HG03039 (cell line): Measurements from ENCODE around the gene PTPRD.

Experiments
- ATAC-seq: cut with Tn5 transposase; IDR thresholded peaks from one replicate; pipeline ENCODE4 v1.9.1; 2021; ENCODE audit warnings: mild to moderate bottlenecking, moderate library complexity; ENCODE audit not compliant: unreplicated experiment

PTPRD gene

DNA sequence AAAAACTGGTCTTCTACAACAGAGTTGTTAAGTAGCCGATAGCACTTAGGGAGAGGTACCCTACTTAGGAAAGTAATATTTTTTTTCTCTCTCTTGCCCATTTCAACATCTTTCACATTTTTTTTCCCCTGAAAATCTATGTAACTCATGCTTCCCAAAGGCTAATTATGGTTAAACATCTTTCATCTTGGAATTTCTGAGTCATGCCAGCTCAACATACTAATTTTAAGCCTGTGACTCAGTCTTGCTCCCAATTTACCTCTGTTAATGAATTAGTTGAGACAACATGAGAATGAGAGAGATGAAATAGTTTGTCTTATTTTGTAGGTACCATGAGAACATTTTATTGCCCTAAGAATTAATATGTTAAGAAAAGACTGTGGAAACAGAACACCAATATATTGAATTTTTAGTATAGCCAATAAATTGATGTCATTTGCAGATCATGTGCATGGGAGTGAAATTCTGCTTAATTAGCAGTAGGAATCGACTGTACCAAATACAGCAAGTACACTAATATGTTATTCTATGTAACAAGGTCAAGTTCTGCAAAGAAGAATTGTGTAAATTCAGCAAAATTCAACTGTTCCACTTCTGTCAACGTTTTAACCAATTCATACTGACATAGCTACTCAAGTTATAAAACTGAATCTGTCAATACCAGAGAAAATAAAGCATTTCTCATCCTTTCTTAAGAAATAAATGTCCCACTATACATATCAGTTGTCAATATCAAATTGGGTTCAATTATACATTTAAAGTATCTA is 550.0 kb downstream of the PTPRD start:
- ATAC-seq: no peak

DNA sequence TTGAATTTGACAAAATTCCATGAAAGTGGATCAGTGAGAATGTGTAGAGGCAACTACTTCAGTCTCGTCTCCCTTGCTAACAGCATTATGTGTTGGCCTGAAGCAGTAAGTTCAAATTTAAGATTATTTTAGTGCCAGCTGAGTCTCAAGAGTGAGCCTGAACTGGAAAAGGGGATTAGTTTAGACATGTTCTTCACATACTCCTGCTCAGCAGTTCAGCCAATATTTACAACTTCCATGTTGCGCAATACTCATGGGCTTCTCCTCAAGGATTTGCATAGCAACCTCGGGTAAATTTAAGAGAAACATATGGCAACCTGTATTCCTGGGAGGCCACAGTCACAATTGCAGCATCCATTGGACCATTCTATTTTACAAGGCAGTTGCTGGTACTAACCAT is 553.8 kb downstream of the PTPRD start:
- ATAC-seq: no peak

DNA sequence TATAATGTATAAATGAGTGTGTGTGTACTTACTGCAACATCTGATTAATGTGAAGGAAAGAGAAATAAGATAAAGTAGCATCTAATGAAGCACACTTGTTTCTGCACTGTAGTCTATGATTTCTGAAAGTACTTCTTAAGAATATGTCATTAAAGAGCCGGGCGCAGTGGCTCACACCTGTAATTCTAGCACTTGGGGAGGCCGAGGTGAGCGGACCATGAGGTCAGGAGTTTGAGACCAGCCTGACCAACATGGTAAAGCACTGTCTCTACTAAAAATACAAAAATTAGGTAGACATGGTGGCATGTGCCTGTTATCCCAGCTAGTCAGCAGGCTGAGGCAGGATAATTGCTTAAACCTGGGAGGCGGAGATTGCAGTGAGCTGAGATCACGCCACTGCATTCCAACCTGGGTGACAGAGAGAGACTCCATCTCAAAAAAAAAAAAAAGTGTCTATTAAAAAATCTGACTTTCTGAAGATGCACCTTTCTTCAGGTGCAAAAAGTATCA is 556.9 kb downstream of the PTPRD start:
- ATAC-seq: no peak

DNA sequence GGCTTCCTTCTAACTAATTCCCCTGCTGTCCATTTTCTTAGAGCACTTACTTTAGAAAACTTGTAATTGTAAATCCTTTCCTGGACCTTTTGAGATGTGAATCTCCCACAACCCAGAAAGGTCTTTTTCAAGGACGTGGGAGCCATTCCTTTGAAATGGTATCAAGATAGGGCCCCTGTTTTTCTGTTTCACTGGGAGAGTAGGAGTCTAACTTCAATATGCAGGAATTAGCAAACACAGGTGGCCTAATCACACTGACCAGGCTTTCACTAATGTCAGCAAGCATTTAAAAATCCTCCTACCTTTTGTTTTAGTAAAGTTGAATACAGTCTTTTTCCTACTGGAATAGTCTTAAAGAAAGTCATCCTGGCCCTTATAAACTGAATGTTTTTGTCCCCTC is 558.3 kb downstream of the PTPRD start:
- no peak for ATAC-seq

DNA sequence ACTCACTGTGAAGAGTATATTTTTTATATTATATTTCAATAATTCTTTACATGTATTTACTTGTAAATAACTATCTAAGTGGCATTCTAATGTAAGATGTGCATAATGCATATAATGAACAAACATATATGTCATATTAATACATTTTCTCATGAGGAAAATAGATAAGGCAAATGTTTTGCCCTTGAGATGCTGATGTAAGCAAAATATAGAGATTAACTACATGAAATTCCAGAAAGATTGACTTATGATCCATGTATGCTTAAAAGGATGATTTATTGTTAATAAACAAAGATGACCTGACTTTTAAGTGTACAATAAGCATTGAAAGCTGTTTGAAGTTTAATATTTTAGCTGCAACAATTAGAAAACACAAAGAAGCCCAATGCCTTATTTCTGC is 559.9 kb downstream of the PTPRD start:
- no peak for ATAC-seq

DNA sequence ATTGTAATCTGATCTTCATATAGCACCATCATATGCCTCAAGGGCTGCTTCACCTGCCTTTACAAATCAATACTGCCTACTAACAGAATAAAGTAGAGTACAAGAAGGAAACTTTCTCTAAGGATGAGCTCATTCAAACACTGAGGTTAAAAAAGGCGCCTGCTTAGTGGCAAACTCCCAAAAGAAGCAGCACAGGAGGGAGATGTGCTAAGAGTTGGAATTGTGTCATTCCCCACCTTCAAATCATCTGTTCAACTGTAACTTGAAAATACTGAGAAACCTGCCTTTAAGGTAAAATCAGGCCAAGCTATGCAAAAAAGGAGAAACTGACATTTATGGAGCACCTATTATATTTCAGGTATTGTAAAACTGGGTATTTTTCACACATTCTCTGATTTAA is 560.6 kb downstream of the PTPRD start:
- no peak for ATAC-seq

DNA sequence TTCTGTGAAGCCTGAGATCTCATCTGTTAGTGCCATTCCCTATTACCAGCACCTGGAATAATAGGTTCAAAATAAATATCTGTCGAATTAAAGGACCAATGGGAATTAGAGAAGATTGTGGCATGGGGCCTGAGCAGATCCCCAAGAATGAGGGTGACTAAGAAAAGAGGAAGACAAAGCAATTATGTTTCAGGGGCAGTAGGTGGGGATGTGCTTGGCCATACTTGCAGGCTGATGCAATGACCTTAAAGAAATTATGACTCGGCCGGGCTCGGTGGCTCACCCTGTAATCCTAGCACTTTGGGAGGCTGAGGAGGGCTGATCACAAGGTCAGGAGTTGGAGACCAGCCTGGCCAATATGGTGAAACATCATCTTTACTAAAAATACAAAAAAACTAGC is 562.8 kb downstream of the PTPRD start:
- ATAC-seq: no peak

DNA sequence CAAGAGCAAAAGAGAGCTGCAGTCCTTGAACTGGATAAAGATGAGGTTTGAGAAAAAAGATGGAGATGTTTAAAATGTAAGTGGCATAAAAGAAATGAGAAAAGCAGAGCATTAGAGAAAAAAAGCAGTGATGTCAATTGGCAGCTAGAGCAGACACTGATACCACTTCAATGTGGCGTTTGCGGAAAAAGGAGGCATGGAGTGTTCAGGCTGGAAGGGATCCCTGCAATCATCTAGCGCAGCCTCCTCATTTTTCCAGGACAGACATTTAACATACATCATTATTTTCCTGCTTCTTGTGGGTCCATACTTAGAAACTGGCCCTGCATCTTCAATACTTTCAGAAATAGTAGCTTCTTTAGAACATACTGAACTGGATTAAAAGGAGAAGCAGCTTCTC is 563.8 kb downstream of the PTPRD start:
- ATAC-seq: no peak

DNA sequence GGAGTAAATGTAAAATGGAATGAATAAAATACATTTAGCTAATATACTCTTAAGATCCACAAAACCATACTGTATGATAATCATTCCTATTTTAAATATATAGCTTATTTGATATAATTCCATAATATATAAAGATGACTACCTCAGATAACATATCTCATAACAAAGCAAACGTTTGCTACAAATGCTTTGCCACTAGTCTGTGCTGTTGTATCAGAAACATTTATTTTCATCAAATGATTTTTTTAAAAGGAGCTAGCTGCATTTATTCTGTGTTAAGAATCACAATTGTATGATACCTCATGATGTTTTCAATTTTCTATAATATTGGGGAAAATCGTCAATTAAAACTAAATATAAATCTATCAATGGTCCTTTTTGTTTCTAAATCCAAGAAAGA is 567.2 kb downstream of the PTPRD start:
- no peak for ATAC-seq

DNA sequence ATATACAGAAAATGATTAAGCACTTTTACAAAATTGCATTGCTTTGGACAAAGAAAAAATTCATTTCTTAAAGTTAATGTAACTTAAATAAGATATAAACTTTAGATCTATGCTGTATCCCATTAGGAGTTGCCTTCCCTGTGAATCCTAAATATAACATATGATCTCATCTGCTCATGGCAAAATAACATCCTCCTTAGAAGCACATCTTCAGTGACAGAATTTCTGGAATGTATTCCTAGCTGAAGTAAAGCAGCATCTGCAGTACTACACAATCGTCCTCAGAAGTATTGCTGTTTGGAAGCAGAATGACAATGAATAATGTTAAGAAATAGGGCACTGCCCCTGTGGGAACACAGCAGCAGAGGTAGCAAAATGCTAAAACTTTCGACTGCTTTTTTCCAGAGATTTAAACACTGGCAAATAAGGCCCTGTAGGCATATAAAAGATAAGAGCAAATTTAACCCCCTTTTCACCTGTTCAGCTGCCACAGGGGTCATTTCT is 571.0 kb downstream of the PTPRD start:
- ATAC-seq: no peak

DNA sequence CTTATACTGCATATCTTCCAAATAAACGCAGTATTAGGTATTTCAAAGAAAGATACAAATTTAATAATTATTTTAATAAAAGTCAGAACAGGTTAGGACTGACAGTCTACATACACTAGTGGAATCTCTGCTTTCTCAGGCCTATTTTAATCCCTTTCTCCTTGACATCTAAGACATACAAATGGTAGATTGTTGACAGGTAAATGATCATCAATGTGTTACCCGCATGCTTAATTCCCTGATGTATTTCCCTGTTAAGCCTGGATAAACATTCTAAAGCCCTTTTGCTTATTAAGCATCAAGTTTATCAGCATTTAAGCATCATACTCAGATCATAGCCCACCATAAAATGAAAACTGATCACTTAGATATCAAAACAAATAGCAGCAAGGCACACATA is 576.7 kb downstream of the PTPRD start:
- no peak for ATAC-seq

DNA sequence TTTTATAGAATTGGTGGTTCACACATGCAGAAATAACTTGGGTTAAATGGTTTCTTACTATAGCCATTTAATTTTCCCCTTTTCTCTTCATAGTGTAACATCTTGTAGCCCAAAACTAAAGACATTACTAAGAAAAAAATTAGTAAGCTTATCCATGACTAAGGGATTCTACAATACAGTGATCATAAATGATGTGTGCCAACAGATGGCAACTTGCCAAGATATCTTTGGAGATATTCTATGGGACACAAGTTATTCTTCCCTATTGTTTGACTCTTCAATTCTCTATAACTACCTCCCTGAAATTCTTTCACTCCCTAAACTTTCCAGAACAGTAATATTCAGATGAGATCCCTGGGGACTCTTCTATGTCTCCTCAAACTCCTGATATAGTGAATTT is 580.6 kb downstream of the PTPRD start:
- ATAC-seq: no peak

DNA sequence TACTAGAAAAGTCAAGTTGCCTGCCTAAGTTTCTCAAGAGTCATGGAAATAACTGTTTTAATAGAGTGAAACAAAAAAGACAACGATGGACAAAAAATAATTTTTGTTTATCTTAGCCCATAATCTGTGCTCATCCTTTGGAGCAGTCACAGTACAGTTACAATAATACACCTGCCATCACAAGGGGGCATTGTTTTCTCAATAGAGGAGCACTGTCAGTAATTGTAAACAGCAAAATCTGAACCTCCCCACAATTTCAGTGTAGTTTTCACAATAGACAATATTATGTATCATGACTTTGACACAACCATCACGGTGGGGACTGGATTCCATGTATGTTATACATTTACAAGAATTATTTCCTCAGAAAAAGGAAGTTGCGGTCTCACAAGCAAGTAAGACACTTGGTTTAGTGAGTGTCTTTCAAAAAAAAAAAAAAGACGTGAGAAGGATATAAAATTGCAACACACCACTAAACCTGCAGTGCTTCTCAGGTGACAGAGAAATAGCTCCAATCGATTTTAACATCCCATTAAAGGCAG is 586.3 kb downstream of the PTPRD start:
- no peak for ATAC-seq

DNA sequence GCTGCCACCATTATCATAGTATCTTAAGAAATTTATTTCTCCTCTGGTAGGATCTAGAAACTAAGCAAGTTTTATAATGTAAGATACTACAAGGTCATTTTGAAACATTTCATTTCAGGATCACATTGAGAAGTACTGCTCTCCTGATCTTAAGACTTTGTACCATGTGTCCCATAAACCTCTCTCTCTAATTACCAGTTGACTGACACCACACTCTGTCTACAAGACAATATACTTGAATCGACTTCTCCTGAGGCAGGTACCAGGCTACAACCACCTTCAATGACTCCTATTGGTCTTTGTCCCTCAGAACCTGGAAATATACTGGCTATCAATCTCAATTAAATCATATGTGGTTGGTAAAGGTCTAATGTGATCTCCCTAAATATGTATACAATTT is 597.0 kb downstream of the PTPRD start:
- ATAC-seq: no peak

DNA sequence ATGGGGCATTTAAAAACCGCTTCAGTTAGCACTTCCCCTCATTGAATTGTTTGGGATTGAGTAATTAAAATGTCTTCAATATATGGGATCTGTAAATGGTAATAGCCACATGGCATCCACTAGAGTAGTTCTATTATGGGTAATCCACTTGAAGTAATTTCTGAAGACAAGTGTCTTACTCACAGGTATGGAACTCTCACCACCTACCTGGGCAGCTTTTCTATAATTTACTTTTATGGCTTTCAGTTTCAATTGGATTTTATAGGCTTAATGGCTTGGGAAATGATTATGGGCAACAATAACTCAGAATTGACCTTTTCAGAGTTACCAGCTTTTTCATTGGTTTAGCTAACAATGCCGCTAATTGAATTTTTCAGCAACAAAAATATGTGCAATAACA is 597.9 kb downstream of the PTPRD start:
- ATAC-seq: no peak

DNA sequence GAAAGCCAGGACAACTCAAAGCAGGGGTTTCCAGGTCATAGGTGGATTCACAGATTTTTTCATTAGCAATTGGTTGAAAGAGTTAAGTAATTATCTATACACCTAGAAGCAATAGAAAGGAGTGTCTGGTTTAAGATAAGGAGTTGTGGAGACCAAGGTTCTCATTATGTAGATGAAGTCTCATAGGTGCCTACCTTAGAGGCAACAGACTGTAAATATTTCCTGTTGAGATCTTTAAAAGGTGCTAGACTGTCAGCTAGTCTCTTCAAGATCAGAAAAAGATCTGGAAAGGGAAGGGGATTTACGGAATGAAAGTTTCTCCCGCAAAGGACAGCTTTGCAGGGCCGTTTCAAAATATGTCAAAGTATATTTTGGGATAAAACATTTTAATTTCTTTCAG is 603.4 kb downstream of the PTPRD start:
- ATAC-seq: no peak

DNA sequence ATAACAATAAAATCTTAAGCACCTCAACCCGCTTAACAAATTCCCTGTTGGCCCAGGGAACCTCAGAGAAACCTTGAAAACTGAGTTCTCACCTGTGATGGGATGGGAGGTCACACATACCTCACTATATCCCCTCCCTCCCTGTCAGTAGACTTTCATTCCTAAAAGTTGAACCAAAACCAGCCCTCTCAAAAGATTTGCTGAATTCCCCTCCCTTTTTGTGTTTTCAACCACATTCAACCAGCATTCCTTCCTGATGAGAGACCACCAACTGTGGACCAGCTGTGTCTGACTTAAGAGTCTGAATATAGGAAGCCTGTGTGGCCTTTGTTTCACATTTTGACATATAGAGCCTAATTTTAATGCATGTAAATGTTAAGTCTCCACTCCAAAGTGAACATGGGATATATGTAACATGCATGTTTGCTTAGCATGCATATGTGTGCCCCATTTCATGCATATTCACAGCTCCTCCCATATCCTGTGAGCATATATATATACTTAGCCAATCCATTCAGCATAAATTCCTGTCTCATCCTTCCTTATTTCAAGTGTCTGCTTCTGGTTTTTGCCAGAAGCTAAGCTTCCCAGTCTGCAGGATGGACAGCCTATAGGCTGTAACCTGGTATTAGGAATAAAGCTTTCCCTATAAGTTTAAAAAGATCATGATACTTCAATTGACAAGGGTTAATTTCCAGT is 604.6 kb downstream of the PTPRD start:
- ATAC-seq: no peak

DNA sequence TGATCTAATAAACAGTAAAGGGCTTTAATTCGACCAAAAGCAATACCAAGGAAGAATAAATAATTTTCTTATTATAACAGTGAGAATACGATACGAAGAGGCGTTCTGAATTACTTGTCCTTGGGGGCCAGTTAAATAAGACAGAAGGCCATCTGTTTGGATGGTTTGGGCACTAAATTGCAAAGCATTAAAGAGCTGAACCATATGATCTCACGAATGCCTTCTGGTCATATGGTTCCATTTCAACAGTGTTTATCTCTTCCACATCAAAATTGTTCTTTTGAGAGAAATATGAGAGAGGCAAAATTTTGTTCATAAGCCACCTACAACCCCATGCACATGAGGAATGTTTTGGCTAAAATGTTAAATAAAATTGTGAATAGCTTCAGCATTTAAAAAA is 605.4 kb downstream of the PTPRD start:
- ATAC-seq: no peak

DNA sequence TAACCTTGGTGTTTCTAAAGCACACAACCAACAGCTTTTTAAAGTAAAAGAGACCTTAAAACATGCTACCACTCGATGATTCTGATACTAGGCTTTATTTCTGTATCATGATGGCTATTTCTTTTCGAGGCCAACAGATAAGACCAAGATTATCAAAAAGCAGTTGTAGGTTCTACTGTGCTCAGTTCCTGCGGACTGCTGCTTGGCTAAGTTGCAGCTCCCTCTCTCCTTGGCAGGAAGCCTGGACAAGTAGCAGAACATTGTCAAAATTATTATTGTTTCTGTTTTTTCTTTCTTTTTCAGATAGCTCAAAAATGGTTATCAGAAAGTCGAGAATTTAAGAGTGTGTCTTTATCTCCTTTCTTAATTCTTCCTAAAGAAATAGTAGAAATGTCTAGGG is 607.6 kb downstream of the PTPRD start:
- ATAC-seq: no peak

DNA sequence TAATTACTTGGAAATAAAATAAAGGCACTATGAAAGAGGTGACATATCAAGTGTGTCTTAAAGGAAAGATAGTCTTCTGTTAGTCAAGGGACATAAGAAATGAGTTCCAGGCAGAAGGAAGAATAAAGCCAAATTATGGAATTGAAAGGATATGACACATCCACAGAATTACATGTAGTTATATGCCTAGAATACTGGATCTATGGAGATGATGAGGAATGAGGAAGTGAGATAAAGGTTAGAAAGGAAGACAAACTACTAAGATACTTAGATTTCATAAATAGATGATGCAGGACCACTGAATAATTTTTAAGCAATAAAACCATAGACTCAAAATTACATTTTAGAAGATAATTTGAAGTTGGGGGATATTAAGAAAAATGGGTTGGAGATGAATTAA is 609.8 kb downstream of the PTPRD start:
- no peak for ATAC-seq

DNA sequence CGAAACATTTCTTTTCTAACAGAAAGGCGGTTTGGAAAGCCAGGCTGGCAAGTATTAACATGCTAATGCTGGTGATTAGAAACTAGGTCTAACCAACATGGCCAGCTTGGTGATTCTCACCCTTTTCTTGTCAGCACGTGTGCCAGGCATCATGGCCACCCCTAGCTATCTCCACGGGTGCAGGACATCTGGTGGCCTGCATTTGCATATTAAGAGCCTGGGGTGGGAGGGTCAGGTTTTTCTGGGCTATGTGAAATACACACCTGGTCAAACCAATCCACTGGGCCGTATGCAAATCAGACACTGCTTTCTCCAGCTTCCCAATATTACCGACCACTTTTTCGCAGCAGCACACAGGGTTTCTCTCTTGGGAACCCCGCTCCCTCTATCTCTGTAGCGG is 612.1 kb downstream of the PTPRD start:
- no peak for ATAC-seq
